HG03039 (cell line): ENCODE measurements around the gene CASP5.
"Not testable (repeated sequence)": the region's sequence is repeated elsewhere in the genome, so short reads cannot be mapped to it uniquely, and the experiment has no call there.

Experiments used
- ATAC-seq: cut with Tn5 transposase; IDR thresholded peaks from one replicate; pipeline ENCODE4 v1.9.1; 2021; ENCODE audit warnings: mild to moderate bottlenecking, moderate library complexity; ENCODE audit not compliant: unreplicated experiment

CASP5 gene

GRCh38 chr11:105034388-105034787 lies 11.4 kb upstream of the CASP5 start:
- not testable (repeated sequence) for ATAC-seq

- ATAC-seq = no peak
Observed at GRCh38 chr11:105033781-105034180, 10.8 kb upstream of the CASP5 start.

GRCh38 chr11:105033343-105033742 lies 10.4 kb upstream of the CASP5 start:
- no peak for ATAC-seq

GRCh38 chr11:105032495-105032894 lies 9.5 kb upstream of the CASP5 start:
- ATAC-seq = no peak

GRCh38 chr11:105027678-105028077 lies 4.7 kb upstream of the CASP5 start:
- no peak for ATAC-seq

- ATAC-seq = no peak
Observed at GRCh38 chr11:105024394-105024793, 1.4 kb upstream of the CASP5 start.

- no peak for ATAC-seq
Observed at GRCh38 chr11:105022527-105022926, 441 bp downstream of the CASP5 start.

GRCh38 chr11:105007463-105007862 lies 15.5 kb downstream of the CASP5 start:
- no peak for ATAC-seq

- ATAC-seq = no peak
Observed at GRCh38 chr11:105005451-105005845, 17.5 kb downstream of the CASP5 start.

GRCh38 chr11:105004021-105004420 lies 18.9 kb downstream of the CASP5 start:
- ATAC-seq = no peak

- ATAC-seq = no peak
Observed at GRCh38 chr11:105003151-105003550, 19.8 kb downstream of the CASP5 start.

- peak; percentile 88 for ATAC-seq
Observed at GRCh38 chr11:105000797-105001196, 22.2 kb downstream of the CASP5 start.

GRCh38 chr11:105000167-105000566 lies 22.8 kb downstream of the CASP5 start:
- no peak for ATAC-seq

GRCh38 chr11:104999721-105000120 lies 23.2 kb downstream of the CASP5 start:
- no peak for ATAC-seq

GRCh38 chr11:104997288-104997687 lies 25.7 kb downstream of the CASP5 start:
- no peak for ATAC-seq

GRCh38 chr11:104995001-104995408 lies 28.0 kb downstream of the CASP5 start:
- no peak for ATAC-seq

- ATAC-seq = no peak
Observed at GRCh38 chr11:104992781-104993180, 30.2 kb downstream of the CASP5 start.

- no peak for ATAC-seq
Observed at GRCh38 chr11:104991994-104992393, 31.0 kb downstream of the CASP5 start.

GRCh38 chr11:104984808-104985207 lies 38.2 kb downstream of the CASP5 start:
- no peak for ATAC-seq

- no peak for ATAC-seq
Observed at GRCh38 chr11:104979839-104980238, 43.1 kb downstream of the CASP5 start.

GRCh38 chr11:104973616-104974015 lies 49.4 kb downstream of the CASP5 start:
- no peak for ATAC-seq

- not testable (repeated sequence) for ATAC-seq
Observed at GRCh38 chr11:104972924-104973323, 50.0 kb downstream of the CASP5 start.

GRCh38 chr11:104970756-104971155 lies 52.2 kb downstream of the CASP5 start:
- no peak for ATAC-seq
